22Rv1 (cell line): ENCODE data around the gene GPR45.

ENCODE experiments used
- H3K27ac ChIP-seq: fragments of 450-650 bp; 2 replicates; pipeline ENCODE4 v1.5.1; 2017
- CTCF ChIP-seq: fragments of 450-650 bp; IDR thresholded peaks from 2 replicates; pipeline ENCODE4 v1.5.1; 2017; ENCODE audit warnings: mild to moderate bottlenecking
- ZFX ChIP-seq: fragments of 450-650 bp; IDR thresholded peaks from 2 replicates; pipeline ENCODE4 v1.6.1; 2017; ENCODE audit warnings: antibody characterized with exemption, borderline replicate concordance

The GPR45 gene

GRCh38 chr2:105254531-105255210 is 13.1 kb downstream of the GPR45 start:
- TF ChIP-seq CTCF (no peak), ZFX (no peak)
- H3K27ac ChIP-seq: no peak overlapping the region

- TF ChIP-seq CTCF (no peak), ZFX (no peak)
- H3K27ac ChIP-seq: no peak overlapping the region
Measured at GRCh38 chr2:105255979-105256378, 14.4 kb downstream of the GPR45 start.

GRCh38 chr2:105256431-105257047 is 15.0 kb downstream of the GPR45 start:
- TF ChIP-seq ZFX (no peak), CTCF (no peak)
- H3K27ac ChIP-seq: no peak overlapping the region

- H3K27ac ChIP-seq: no peak overlapping the region
- TF ChIP-seq ZFX (no peak), CTCF (no peak)
Measured at GRCh38 chr2:105257981-105258380, 16.4 kb downstream of the GPR45 start.

GRCh38 chr2:105258835-105259350 is 17.4 kb downstream of the GPR45 start:
- no peak overlapping the region for H3K27ac ChIP-seq
- TF ChIP-seq CTCF: no peak
- no peak for TF ChIP-seq ZFX

- TF ChIP-seq CTCF: no peak
- no peak for TF ChIP-seq ZFX
- H3K27ac ChIP-seq: no peak overlapping the region
Measured at GRCh38 chr2:105261061-105261460, 19.5 kb downstream of the GPR45 start.

GRCh38 chr2:105262651-105263091 is 21.1 kb downstream of the GPR45 start:
- TF ChIP-seq ZFX (no peak), CTCF (no peak)
- H3K27ac ChIP-seq: no peak overlapping the region
